HepG2 (cell line): ENCODE data around the gene HS6ST1.

ENCODE experiments used
- CEBPB ChIP-seq: IDR thresholded peaks from 2 replicates; pipeline ENCODE4 v1.6.1; 2011; ENCODE audit warnings: low read depth, low read length, improper control_type of control experiment, borderline replicate concordance
- JUND ChIP-seq: sonication (generic); formaldehyde crosslinking; IDR thresholded peaks from 2 replicates; pipeline ENCODE4 v1.8.0; 2022; ENCODE audit warnings: mild to moderate bottlenecking, missing genetic modification reagents
- NCOR1 ChIP-seq: fragments of 200-600 bp; sonication (generic); IDR thresholded peaks from 2 replicates; pipeline ENCODE4 v1.7.0; 2017; ENCODE audit warnings: antibody characterized with exemption, low read length, borderline replicate concordance
- NFE2L1 ChIP-seq: sonication (generic); formaldehyde crosslinking; IDR thresholded peaks from 2 replicates; pipeline ENCODE4 v1.4.0; 2020; ENCODE audit warnings: missing genetic modification reagents, mild to moderate bottlenecking, borderline replicate concordance
- PAX8 ChIP-seq: sonication (generic); formaldehyde crosslinking; IDR thresholded peaks from 2 replicates; pipeline ENCODE4 v1.8.0; 2022; ENCODE audit warnings: mild to moderate bottlenecking, missing genetic modification reagents, borderline replicate concordance
- REPIN1 ChIP-seq: sonication (generic); formaldehyde crosslinking; IDR thresholded peaks from 2 replicates; pipeline ENCODE4 v1.8.0; 2022; ENCODE audit warnings: missing genetic modification reagents, low read depth, mild to moderate bottlenecking, borderline replicate concordance
- SP1 ChIP-seq, 2 experiments: fragments of 450-650 bp in 1 of 2; sonication (generic) in 1 of 2; formaldehyde crosslinking in 1 of 2; IDR thresholded peaks; 2 replicates each; pipeline versions ENCODE4 v1.4.0 to v1.6.1; 2016 to 2020; ENCODE audit warnings: missing genetic modification reagents in 1 of 2
- ZNF180 ChIP-seq: sonication (generic); formaldehyde crosslinking; IDR thresholded peaks from 2 replicates; pipeline ENCODE4 v1.4.0; 2020; ENCODE audit warnings: low read depth, missing genetic modification reagents, borderline replicate concordance
- TF ChIP-seq, protein P1 (sequence below): IDR thresholded peaks from 2 replicates; pipeline ENCODE4 v1.6.1; 2016; ENCODE audit warnings: missing compliant biosample characterization, missing genetic modification reagents, borderline replicate concordance
- TF ChIP-seq, protein P2 (sequence below): sonication (generic); formaldehyde crosslinking; IDR thresholded peaks from 2 replicates; pipeline ENCODE4 v1.5.0; 2020; ENCODE audit warnings: mild to moderate bottlenecking, low read depth, missing genetic modification reagents, borderline replicate concordance
- TF ChIP-seq, protein P3 (sequence below): sonication (generic); formaldehyde crosslinking; IDR thresholded peaks from 2 replicates; pipeline ENCODE4 v1.5.0; 2020; ENCODE audit warnings: mild to moderate bottlenecking, missing genetic modification reagents, moderate library complexity

DNA sequence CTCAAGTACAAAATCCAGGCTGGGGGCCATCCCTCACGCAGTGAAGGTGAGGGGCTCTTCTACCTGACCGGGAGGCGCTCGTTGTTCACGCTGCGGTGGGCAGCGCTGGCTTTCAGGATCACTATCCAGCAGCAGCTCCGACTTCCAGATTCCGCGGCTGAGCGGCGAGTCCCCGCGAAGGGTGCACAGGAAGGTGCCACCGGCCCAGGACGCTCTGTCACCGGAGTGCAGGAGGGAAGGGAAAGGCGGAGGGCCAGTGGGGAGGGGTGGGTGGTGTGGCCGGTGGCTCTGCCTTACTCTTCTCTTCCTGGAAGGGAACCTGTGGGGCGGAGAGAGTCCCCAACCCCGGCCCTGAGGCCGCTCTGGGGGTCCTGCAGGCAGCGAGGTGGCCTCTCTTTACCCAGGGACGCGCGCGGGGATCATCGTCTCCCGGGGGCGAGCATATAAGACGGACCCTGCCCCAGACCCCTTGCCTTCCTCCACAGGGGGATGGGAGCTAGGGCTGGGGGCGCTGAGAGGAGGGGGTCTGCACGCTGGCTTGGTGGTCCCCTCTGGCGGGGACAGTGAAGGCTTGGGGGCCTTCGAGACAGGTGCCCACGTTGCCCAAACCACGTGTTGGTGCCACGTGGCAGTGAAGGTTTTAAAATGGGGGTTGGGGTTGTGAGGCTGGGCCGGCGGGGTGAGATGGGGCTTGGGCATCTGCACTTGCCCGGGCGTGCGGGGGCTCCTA lies 26.9 kb upstream of the HS6ST1 start:
- no peak for TF ChIP-seq REPIN1 (CRISPR knock-in tag)
- TF ChIP-seq SP1 (IDR thresholded peaks at IDR 0.05) = no peak
- no peak for TF ChIP-seq SP1 (CRISPR knock-in tag; IDR thresholded peaks at IDR 0.05)
- TF ChIP-seq PAX8 = no peak
- TF ChIP-seq CEBPB = no peak
- TF ChIP-seq NCOR1 = no peak
- TF ChIP-seq JUND (CRISPR knock-in tag) = no peak
- TF ChIP-seq, protein P1, sequence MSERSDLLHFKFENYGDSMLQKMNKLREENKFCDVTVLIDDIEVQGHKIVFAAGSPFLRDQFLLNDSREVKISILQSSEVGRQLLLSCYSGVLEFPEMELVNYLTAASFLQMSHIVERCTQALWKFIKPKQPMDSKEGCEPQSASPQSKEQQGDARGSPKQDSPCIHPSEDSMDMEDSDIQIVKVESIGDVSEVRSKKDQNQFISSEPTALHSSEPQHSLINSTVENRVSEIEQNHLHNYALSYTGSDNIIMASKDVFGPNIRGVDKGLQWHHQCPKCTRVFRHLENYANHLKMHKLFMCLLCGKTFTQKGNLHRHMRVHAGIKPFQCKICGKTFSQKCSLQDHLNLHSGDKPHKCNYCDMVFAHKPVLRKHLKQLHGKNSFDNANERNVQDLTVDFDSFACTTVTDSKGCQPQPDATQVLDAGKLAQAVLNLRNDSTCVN (CRISPR knock-in tag) = no peak
- TF ChIP-seq ZNF180 (CRISPR knock-in tag) = no peak
- TF ChIP-seq, protein P2, sequence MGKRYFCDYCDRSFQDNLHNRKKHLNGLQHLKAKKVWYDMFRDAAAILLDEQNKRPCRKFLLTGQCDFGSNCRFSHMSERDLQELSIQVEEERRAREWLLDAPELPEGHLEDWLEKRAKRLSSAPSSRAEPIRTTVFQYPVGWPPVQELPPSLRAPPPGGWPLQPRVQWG (CRISPR knock-in tag) = no peak
- no peak for TF ChIP-seq NFE2L1 (CRISPR knock-in tag)
- TF ChIP-seq, protein P3, sequence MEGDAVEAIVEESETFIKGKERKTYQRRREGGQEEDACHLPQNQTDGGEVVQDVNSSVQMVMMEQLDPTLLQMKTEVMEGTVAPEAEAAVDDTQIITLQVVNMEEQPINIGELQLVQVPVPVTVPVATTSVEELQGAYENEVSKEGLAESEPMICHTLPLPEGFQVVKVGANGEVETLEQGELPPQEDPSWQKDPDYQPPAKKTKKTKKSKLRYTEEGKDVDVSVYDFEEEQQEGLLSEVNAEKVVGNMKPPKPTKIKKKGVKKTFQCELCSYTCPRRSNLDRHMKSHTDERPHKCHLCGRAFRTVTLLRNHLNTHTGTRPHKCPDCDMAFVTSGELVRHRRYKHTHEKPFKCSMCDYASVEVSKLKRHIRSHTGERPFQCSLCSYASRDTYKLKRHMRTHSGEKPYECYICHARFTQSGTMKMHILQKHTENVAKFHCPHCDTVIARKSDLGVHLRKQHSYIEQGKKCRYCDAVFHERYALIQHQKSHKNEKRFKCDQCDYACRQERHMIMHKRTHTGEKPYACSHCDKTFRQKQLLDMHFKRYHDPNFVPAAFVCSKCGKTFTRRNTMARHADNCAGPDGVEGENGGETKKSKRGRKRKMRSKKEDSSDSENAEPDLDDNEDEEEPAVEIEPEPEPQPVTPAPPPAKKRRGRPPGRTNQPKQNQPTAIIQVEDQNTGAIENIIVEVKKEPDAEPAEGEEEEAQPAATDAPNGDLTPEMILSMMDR (CRISPR knock-in tag) = no peak
